RWPE2 (cell line): ENCODE results near the gene PRKX.

ENCODE experiments used
- ATAC-seq: fragments of 200-7000 bp; cut with Tn5 transposase; 3 replicates; pipeline ENCODE4 v1.9.1; 2021; ENCODE audit warnings: low read depth
- DNase-seq: peaks from one replicate; pipeline ENCODE4 v3.0.0-alpha.2; 2020; ENCODE audit warnings: low spot score
- H3K27ac ChIP-seq: fragments of 450-650 bp; 2 replicates; pipeline ENCODE4 v1.5.1; 2017; ENCODE audit warnings: mild to moderate bottlenecking; ENCODE audit not compliant: poor library complexity, severe bottlenecking
- H3K27me3 ChIP-seq: fragments of 250-450 bp; sonication (Bioruptor Pico); 2 replicates; pipeline ENCODE4 v1.5.1; 2021; ENCODE audit warnings: mild to moderate bottlenecking, moderate library complexity; ENCODE audit not compliant: insufficient read depth, poor library complexity, severe bottlenecking
- H3K36me3 ChIP-seq: fragments of 250-450 bp; sonication (Bioruptor Pico); 2 replicates; pipeline ENCODE4 v1.5.1; 2020; ENCODE audit warnings: low read depth, mild to moderate bottlenecking, moderate library complexity
- H3K4me1 ChIP-seq: fragments of 250-450 bp; sonication (Bioruptor Pico); 2 replicates; pipeline ENCODE4 v1.5.1; 2021; ENCODE audit warnings: mild to moderate bottlenecking, moderate library complexity; ENCODE audit not compliant: insufficient read depth, poor library complexity, severe bottlenecking
- H3K4me3 ChIP-seq: fragments of 250-450 bp; sonication (Bioruptor Pico); 2 replicates; pipeline ENCODE4 v1.5.1; 2021; ENCODE audit warnings: mild to moderate bottlenecking, moderate library complexity; ENCODE audit not compliant: severe bottlenecking
- H3K9me3 ChIP-seq: fragments of 250-450 bp; sonication (Bioruptor Pico); 2 replicates; pipeline ENCODE4 v1.5.1; 2021; ENCODE audit warnings: mild to moderate bottlenecking, moderate library complexity; ENCODE audit not compliant: severe bottlenecking
- CTCF ChIP-seq: fragments of 450-650 bp; IDR thresholded peaks from one replicate; pipeline ENCODE4 v1.5.1; 2017; ENCODE audit warnings: mild to moderate bottlenecking, moderate library complexity; ENCODE audit not compliant: poor library complexity, severe bottlenecking

Gene PRKX

GRCh38 chrX:3679669-3680068 lies 33.8 kb downstream of the PRKX start:
- no peak for DNase-seq
- Histone ChIP-seq H3K27me3 (no peaks in the 10 kb centered on the region), H3K4me3 (no peak overlapping the region), H3K27ac (no peak overlapping the region), H3K9me3 (no peaks in the 10 kb centered on the region), H3K4me1 (no peaks in the 10 kb centered on the region), H3K36me3 (no peaks in the 10 kb centered on the region)
- no peak for TF ChIP-seq CTCF
- ATAC-seq = no peak

GRCh38 chrX:3678328-3678727 lies 35.1 kb downstream of the PRKX start:
- no peak for TF ChIP-seq CTCF
- Histone ChIP-seq H3K27me3 (no peaks in the 10 kb centered on the region), H3K27ac (no peak overlapping the region), H3K4me3 (no peak overlapping the region), H3K4me1 (no peaks in the 10 kb centered on the region), H3K36me3 (no peaks in the 10 kb centered on the region), H3K9me3 (no peaks in the 10 kb centered on the region)
- no peak for DNase-seq
- ATAC-seq = no peak

DNA sequence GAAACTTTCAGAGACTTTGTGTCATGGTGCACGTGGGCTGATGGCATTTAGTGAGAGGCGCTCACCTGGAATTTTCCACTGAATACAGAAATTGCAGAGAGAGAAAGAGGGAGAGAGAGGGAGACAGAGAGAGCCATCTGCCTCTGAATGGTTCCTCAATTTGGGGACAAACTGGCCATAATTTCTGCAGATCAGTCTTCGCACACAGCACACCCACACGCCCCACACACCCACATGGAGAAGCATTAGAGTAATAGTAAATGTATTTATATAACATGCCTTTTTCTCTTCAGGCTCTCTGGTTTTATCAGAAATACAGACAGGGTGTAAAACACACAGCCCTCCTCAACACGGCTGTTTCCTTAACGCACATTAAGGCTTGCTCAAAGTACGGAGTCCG lies 38.6 kb downstream of the PRKX start:
- no peak for DNase-seq
- TF ChIP-seq CTCF = no peak

DNA sequence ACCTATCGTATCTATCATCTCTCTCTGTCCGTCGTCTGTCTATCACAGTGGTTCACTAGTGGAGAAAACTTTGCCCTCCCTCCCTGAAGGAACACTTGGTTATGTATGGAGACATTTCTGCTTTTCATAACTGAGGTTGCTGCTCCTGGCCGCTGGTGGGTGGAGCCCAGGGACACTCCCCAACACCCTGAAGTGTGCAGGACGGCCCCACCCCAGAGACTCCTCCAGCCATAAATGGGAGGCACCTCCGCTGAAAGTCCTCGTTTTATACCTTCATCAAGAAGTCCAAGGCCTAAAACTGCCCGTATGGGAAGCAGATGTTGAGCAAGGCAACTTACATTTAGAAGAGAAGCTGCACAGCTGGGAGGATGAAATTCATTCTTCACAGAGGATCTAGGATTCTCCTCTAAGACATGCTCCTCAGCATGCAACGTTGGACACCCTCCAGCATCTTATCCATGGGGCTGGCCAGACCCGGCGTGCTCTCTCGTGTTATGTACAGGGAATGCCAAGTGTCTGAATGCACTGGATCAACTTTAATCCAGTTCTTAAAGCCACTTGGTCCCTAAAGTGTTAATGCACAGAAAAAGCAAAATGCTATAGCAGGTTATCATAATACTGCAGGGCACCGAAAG lies 43.5 kb downstream of the PRKX start:
- H3K27me3 ChIP-seq = no peaks in the 10 kb centered on the region
- H3K4me1 ChIP-seq = no peaks in the 10 kb centered on the region
- H3K36me3 ChIP-seq = no peaks in the 10 kb centered on the region
- TF ChIP-seq CTCF = no peak
- no peak overlapping the region for H3K27ac ChIP-seq
- DNase-seq = no peak
- no peak overlapping the region for H3K4me3 ChIP-seq
- no peaks in the 10 kb centered on the region for H3K9me3 ChIP-seq
- no peak for ATAC-seq

More for the DNA sequence above, 38.6 kb downstream of the PRKX start:
- no peaks in the 10 kb centered on the region for H3K4me1 ChIP-seq
- no peak overlapping the region for H3K27ac ChIP-seq
- H3K27me3 ChIP-seq = no peaks in the 10 kb centered on the region
- H3K36me3 ChIP-seq = no peaks in the 10 kb centered on the region
- no peak overlapping the region for H3K4me3 ChIP-seq
- H3K9me3 ChIP-seq = no peaks in the 10 kb centered on the region
- ATAC-seq = no peak

DNA sequence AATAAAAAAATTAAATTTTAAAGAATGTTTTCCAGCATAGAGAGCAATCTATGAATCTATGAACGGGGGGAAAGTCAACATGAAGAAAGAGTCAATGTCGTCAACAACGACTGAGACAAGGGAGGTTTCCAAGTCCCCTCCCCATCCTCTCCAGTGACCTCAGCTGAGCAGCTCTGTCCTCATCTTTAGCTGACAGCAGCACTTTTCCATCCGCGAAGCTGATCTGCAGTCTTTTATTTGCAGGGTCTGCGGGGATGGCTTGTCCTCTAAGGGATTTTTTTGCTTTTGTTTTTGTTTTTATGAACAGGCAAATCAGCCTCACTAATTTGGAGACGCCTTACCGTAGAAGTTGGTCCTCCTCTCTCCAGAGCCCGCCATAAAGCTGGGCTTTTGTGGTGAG lies 46.5 kb downstream of the PRKX start:
- TF ChIP-seq CTCF = no peak
- no peaks in the 10 kb centered on the region for H3K27me3 ChIP-seq
- no peak for ATAC-seq

More for the DNA sequence above, 46.5 kb downstream of the PRKX start:
- H3K4me3 ChIP-seq = no peak overlapping the region
- no peaks in the 10 kb centered on the region for H3K9me3 ChIP-seq
- no peaks in the 10 kb centered on the region for H3K4me1 ChIP-seq
- no peak for DNase-seq
- H3K27ac ChIP-seq = no peak overlapping the region
- no peaks in the 10 kb centered on the region for H3K36me3 ChIP-seq
